Measurements from ENCODE around the gene ARL6IP5. TPM values are rescaled to one million over a fixed set of nuclear protein-coding genes. Genes with fewer than 3 reads are reported as not detected.

Gene ARL6IP5
- total and polyA plus RNA-seq, 2 donors from 2014 or later: 94.0 to 138 TPM

DNA sequence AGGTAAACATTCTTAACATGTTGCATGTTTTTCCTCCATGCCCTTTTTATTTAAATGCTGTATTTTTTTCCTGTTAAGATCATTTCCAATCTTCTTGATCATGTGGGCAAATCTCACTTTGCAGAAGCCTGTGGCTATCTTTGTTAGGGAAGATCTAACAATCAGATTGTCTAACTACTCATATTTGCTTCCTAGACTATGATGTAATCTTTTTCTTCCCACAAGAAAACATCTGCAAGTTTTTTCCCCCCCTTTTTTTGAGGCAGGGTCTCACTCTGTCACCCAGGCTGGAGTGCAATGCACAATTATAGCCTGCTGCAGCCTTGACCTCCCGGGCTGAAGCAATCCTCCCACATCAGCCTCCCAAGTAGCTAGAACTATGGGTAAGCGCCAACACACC, 52.7 kb downstream of the ARL6IP5 start:
- Histone ChIP-seq H3K4me3 (ENCODE audit: low read length in 3 of 3) (no peak overlapping the region), H3K4me1 (ENCODE audit: control insufficient read depth in 2 of 3, insufficient read depth in 2 of 3, low read depth in 1 of 3, low read length in 3 of 3) (no peaks in the 10 kb centered on the region), H3K36me3 (ENCODE audit: control insufficient read depth in 2 of 3, insufficient read depth in 3 of 3, low read length in 3 of 3) (no peaks in the 10 kb centered on the region), H3K9me3 (ENCODE audit: control insufficient read depth in 2 of 3, insufficient read depth in 1 of 3, low read length in 3 of 3) (no peaks in the 10 kb centered on the region), H3K27me3 (ENCODE audit: control insufficient read depth, insufficient read depth, low read length) (no peaks in the 10 kb centered on the region), H3K9ac (ENCODE audit: low read length in 3 of 3) (no peak overlapping the region), H3K27ac (ENCODE audit: low read depth in 2 of 2, low read length in 2 of 2) (no peak overlapping the region)
- DNase-seq (no peak), FAIRE-seq (no peak)
- TF ChIP-seq, protein P1, sequence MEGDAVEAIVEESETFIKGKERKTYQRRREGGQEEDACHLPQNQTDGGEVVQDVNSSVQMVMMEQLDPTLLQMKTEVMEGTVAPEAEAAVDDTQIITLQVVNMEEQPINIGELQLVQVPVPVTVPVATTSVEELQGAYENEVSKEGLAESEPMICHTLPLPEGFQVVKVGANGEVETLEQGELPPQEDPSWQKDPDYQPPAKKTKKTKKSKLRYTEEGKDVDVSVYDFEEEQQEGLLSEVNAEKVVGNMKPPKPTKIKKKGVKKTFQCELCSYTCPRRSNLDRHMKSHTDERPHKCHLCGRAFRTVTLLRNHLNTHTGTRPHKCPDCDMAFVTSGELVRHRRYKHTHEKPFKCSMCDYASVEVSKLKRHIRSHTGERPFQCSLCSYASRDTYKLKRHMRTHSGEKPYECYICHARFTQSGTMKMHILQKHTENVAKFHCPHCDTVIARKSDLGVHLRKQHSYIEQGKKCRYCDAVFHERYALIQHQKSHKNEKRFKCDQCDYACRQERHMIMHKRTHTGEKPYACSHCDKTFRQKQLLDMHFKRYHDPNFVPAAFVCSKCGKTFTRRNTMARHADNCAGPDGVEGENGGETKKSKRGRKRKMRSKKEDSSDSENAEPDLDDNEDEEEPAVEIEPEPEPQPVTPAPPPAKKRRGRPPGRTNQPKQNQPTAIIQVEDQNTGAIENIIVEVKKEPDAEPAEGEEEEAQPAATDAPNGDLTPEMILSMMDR (IDR thresholded peaks at IDR 0.05; ENCODE audit: borderline replicate concordance, extremely low read depth, insufficient read depth): no peak
- intact Hi-C loops (cut with DNase I): no loop called here

- no peak overlapping the region for H3K9ac ChIP-seq (ENCODE audit: low read length in 3 of 3)
- FAIRE-seq (no peak), DNase-seq (no peak)
- intact Hi-C loops (cut with DNase I): no loop called here
- no peak overlapping the region for H3K4me3 ChIP-seq (ENCODE audit: low read length in 3 of 3)
- no peaks in the 10 kb centered on the region for H3K27me3 ChIP-seq (ENCODE audit: control insufficient read depth, insufficient read depth, low read length)
- no peaks in the 10 kb centered on the region for H3K36me3 ChIP-seq (ENCODE audit: control insufficient read depth in 2 of 3, insufficient read depth in 3 of 3, low read length in 3 of 3)
- H3K27ac ChIP-seq (ENCODE audit: low read depth in 2 of 2, low read length in 2 of 2): no peak overlapping the region
- no peaks in the 10 kb centered on the region for H3K9me3 ChIP-seq (ENCODE audit: control insufficient read depth in 2 of 3, insufficient read depth in 1 of 3, low read length in 3 of 3)
- no peaks in the 10 kb centered on the region for H3K4me1 ChIP-seq (ENCODE audit: control insufficient read depth in 2 of 3, insufficient read depth in 2 of 3, low read depth in 1 of 3, low read length in 3 of 3)
- TF ChIP-seq, protein P1 (IDR thresholded peaks at IDR 0.05; ENCODE audit: borderline replicate concordance, extremely low read depth, insufficient read depth): no peak
Observed at GRCh38 chr3:69141313-69141712, 56.6 kb downstream of the ARL6IP5 start.

GRCh38 chr3:69142090-69142489, 57.4 kb downstream of the ARL6IP5 start:
- Histone ChIP-seq H3K9me3 (ENCODE audit: control insufficient read depth in 2 of 3, insufficient read depth in 1 of 3, low read length in 3 of 3) (no peaks in the 10 kb centered on the region), H3K36me3 (ENCODE audit: control insufficient read depth in 2 of 3, insufficient read depth in 3 of 3, low read length in 3 of 3) (no peaks in the 10 kb centered on the region), H3K9ac (ENCODE audit: low read length in 3 of 3) (no peak overlapping the region), H3K4me1 (ENCODE audit: control insufficient read depth in 2 of 3, insufficient read depth in 2 of 3, low read depth in 1 of 3, low read length in 3 of 3) (no peaks in the 10 kb centered on the region), H3K4me3 (ENCODE audit: low read length in 3 of 3) (no peak overlapping the region), H3K27me3 (ENCODE audit: control insufficient read depth, insufficient read depth, low read length) (no peaks in the 10 kb centered on the region), H3K27ac (ENCODE audit: low read depth in 2 of 2, low read length in 2 of 2) (no peak overlapping the region)
- TF ChIP-seq, protein P1 (IDR thresholded peaks at IDR 0.05; ENCODE audit: borderline replicate concordance, extremely low read depth, insufficient read depth): no peak
- FAIRE-seq: no peak
- no peak for DNase-seq
- intact Hi-C loops (cut with DNase I): no loop called here

GRCh38 chr3:69142797-69143454, 58.2 kb downstream of the ARL6IP5 start:
- FAIRE-seq (no peak), DNase-seq (no peak)
- Histone ChIP-seq H3K36me3 (ENCODE audit: control insufficient read depth in 2 of 3, insufficient read depth in 3 of 3, low read length in 3 of 3) (no peaks in the 10 kb centered on the region), H3K9ac (ENCODE audit: low read length in 3 of 3) (no peak overlapping the region), H3K27ac (ENCODE audit: low read depth in 2 of 2, low read length in 2 of 2) (no peak overlapping the region), H3K9me3 (ENCODE audit: control insufficient read depth in 2 of 3, insufficient read depth in 1 of 3, low read length in 3 of 3) (no peaks in the 10 kb centered on the region), H3K27me3 (ENCODE audit: control insufficient read depth, insufficient read depth, low read length) (no peaks in the 10 kb centered on the region), H3K4me1 (ENCODE audit: control insufficient read depth in 2 of 3, insufficient read depth in 2 of 3, low read depth in 1 of 3, low read length in 3 of 3) (no peaks in the 10 kb centered on the region), H3K4me3 (ENCODE audit: low read length in 3 of 3) (no peak overlapping the region)
- intact Hi-C loops (cut with DNase I): no loop called here
- TF ChIP-seq, protein P1 (IDR thresholded peaks at IDR 0.05; ENCODE audit: borderline replicate concordance, extremely low read depth, insufficient read depth): no peak

Measured in kidney (tissue), 14 donors.